ENCODE results near the gene VGLL2. TPM values are rescaled to one million over a fixed set of nuclear protein-coding genes. Genes with fewer than 3 reads are reported as not detected.

Gene VGLL2
- total RNA-seq, 2 experiments from 2014 or later = not detected

GRCh38 chr6:117275205-117275604, 9.8 kb downstream of the VGLL2 start:
- Mint-ChIP-seq H3K27me3 (peaks cover 56% of the 10 kb centered on the region), H3K27ac (no peak overlapping the region), H3K4me1 (no peaks in the 10 kb centered on the region), H3K36me3 (ENCODE audit: low read depth) (no peaks in the 10 kb centered on the region), H3K9me3 (no peaks in the 10 kb centered on the region), H3K4me3 (no peak overlapping the region)
- CTCF ChIA-PET = no interaction called here
- DNase-seq = no peak
- POLR2A ChIA-PET = no interaction called here

GRCh38 chr6:117275711-117276110, 10.4 kb downstream of the VGLL2 start:
- Mint-ChIP-seq H3K27ac (no peak overlapping the region), H3K36me3 (ENCODE audit: low read depth) (no peaks in the 10 kb centered on the region), H3K9me3 (no peaks in the 10 kb centered on the region), H3K4me1 (no peaks in the 10 kb centered on the region), H3K27me3 (peaks cover 53% of the 10 kb centered on the region), H3K4me3 (no peak overlapping the region)
- no peak for DNase-seq
- ChIA-PET CTCF (no interaction called here), POLR2A (no interaction called here)

- Mint-ChIP-seq H3K4me1 (no peaks in the 10 kb centered on the region), H3K27me3 (peaks cover 47% of the 10 kb centered on the region), H3K36me3 (ENCODE audit: low read depth) (no peaks in the 10 kb centered on the region), H3K9me3 (no peaks in the 10 kb centered on the region), H3K4me3 (no peak overlapping the region), H3K27ac (no peak overlapping the region)
- DNase-seq = no peak
- ChIA-PET POLR2A (no interaction called here), CTCF (no interaction called here)
Measured at GRCh38 chr6:117276778-117277316, 11.5 kb downstream of the VGLL2 start.

- DNase-seq = no peak
- no peaks in the 10 kb centered on the region for H3K4me1 Mint-ChIP-seq
- CTCF ChIA-PET = no interaction called here
- H3K36me3 Mint-ChIP-seq (ENCODE audit: low read depth) = no peaks in the 10 kb centered on the region
- POLR2A ChIA-PET = no interaction called here
- H3K27ac Mint-ChIP-seq = no peak overlapping the region
- no peak overlapping the region for H3K4me3 Mint-ChIP-seq
- H3K9me3 Mint-ChIP-seq = no peaks in the 10 kb centered on the region
- peaks cover 12% of the 10 kb centered on the region for H3K27me3 Mint-ChIP-seq
Measured at GRCh38 chr6:117280922-117281321, 15.6 kb downstream of the VGLL2 start.

- POLR2A ChIA-PET = no interaction called here
- CTCF ChIA-PET = interaction anchor here (0.6 kb wide), 1 partner anchor 56 kb away, joined by 5 read pairs; no protein-coding TSS in a partner anchor
- Mint-ChIP-seq H3K27ac (no peak overlapping the region), H3K4me1 (no peaks in the 10 kb centered on the region), H3K9me3 (no peaks in the 10 kb centered on the region), H3K4me3 (no peak overlapping the region), H3K36me3 (ENCODE audit: low read depth) (no peaks in the 10 kb centered on the region), H3K27me3 (peaks cover 6% of the 10 kb centered on the region)
- no peak for DNase-seq
Measured at GRCh38 chr6:117288083-117288715, 22.8 kb downstream of the VGLL2 start.

GRCh38 chr6:117290173-117290846, 25.0 kb downstream of the VGLL2 start:
- Mint-ChIP-seq H3K27ac (no peak overlapping the region), H3K27me3 (peaks cover 8% of the 10 kb centered on the region), H3K4me1 (no peaks in the 10 kb centered on the region), H3K36me3 (ENCODE audit: low read depth) (no peaks in the 10 kb centered on the region), H3K4me3 (no peak overlapping the region), H3K9me3 (no peaks in the 10 kb centered on the region)
- DNase-seq = no peak
- POLR2A ChIA-PET = no interaction called here
- CTCF ChIA-PET = no interaction called here

- ChIA-PET CTCF (no interaction called here), POLR2A (no interaction called here)
- Mint-ChIP-seq H3K27me3 (no peaks in the 10 kb centered on the region), H3K27ac (no peak overlapping the region), H3K4me1 (no peaks in the 10 kb centered on the region), H3K36me3 (ENCODE audit: low read depth) (no peaks in the 10 kb centered on the region), H3K4me3 (no peak overlapping the region), H3K9me3 (no peaks in the 10 kb centered on the region)
- DNase-seq = no peak
Measured at GRCh38 chr6:117298941-117299340, 33.6 kb downstream of the VGLL2 start.

- POLR2A ChIA-PET = no interaction called here
- no peaks in the 10 kb centered on the region for H3K4me1 Mint-ChIP-seq
- no peaks in the 10 kb centered on the region for H3K9me3 Mint-ChIP-seq
- H3K27ac Mint-ChIP-seq = no peak overlapping the region
- no peaks in the 10 kb centered on the region for H3K27me3 Mint-ChIP-seq
- DNase-seq = no peak
- CTCF ChIA-PET = interaction anchor here (0.8 kb wide), 1 partner anchor 12 kb away, joined by 3 read pairs; no protein-coding TSS in a partner anchor
- no peaks in the 10 kb centered on the region for H3K36me3 Mint-ChIP-seq (ENCODE audit: low read depth)
- H3K4me3 Mint-ChIP-seq = no peak overlapping the region
Measured at GRCh38 chr6:117303323-117303722, 38.0 kb downstream of the VGLL2 start.

- H3K9me3 Mint-ChIP-seq = no peaks in the 10 kb centered on the region
- ChIA-PET CTCF (no interaction called here), POLR2A (no interaction called here)
- H3K4me3 Mint-ChIP-seq = no peak overlapping the region
- no peak for DNase-seq
- H3K27ac Mint-ChIP-seq = no peak overlapping the region
- H3K4me1 Mint-ChIP-seq = no peaks in the 10 kb centered on the region
- H3K27me3 Mint-ChIP-seq = no peaks in the 10 kb centered on the region
- H3K36me3 Mint-ChIP-seq (ENCODE audit: low read depth) = no peaks in the 10 kb centered on the region
Measured at GRCh38 chr6:117304446-117304845, 39.1 kb downstream of the VGLL2 start.

- Mint-ChIP-seq H3K27ac (no peak overlapping the region), H3K4me1 (no peaks in the 10 kb centered on the region), H3K27me3 (no peaks in the 10 kb centered on the region), H3K4me3 (no peak overlapping the region), H3K36me3 (ENCODE audit: low read depth) (no peaks in the 10 kb centered on the region), H3K9me3 (no peaks in the 10 kb centered on the region)
- DNase-seq = no peak
- ChIA-PET CTCF (no interaction called here), POLR2A (no interaction called here)
Measured at GRCh38 chr6:117306227-117306790, 41.0 kb downstream of the VGLL2 start.

GRCh38 chr6:117307655-117308054, 42.3 kb downstream of the VGLL2 start:
- ChIA-PET CTCF (no interaction called here), POLR2A (no interaction called here)
- Mint-ChIP-seq H3K9me3 (no peaks in the 10 kb centered on the region), H3K27me3 (no peaks in the 10 kb centered on the region), H3K4me3 (no peak overlapping the region), H3K27ac (no peak overlapping the region), H3K36me3 (ENCODE audit: low read depth) (no peaks in the 10 kb centered on the region), H3K4me1 (no peaks in the 10 kb centered on the region)
- no peak for DNase-seq

GRCh38 chr6:117309069-117309468, 43.7 kb downstream of the VGLL2 start:
- H3K9me3 Mint-ChIP-seq = no peaks in the 10 kb centered on the region
- H3K4me1 Mint-ChIP-seq = no peaks in the 10 kb centered on the region
- no peak overlapping the region for H3K4me3 Mint-ChIP-seq
- POLR2A ChIA-PET = no interaction called here
- H3K27me3 Mint-ChIP-seq = no peaks in the 10 kb centered on the region
- no peaks in the 10 kb centered on the region for H3K36me3 Mint-ChIP-seq (ENCODE audit: low read depth)
- CTCF ChIA-PET = no interaction called here
- H3K27ac Mint-ChIP-seq = no peak overlapping the region
- no peak for DNase-seq

GRCh38 chr6:117309611-117310010, 44.3 kb downstream of the VGLL2 start:
- H3K27me3 Mint-ChIP-seq = no peaks in the 10 kb centered on the region
- no peaks in the 10 kb centered on the region for H3K4me1 Mint-ChIP-seq
- no peak overlapping the region for H3K27ac Mint-ChIP-seq
- H3K4me3 Mint-ChIP-seq = no peak overlapping the region
- H3K9me3 Mint-ChIP-seq = no peaks in the 10 kb centered on the region
- ChIA-PET CTCF (no interaction called here), POLR2A (no interaction called here)
- DNase-seq = no peak
- H3K36me3 Mint-ChIP-seq (ENCODE audit: low read depth) = no peaks in the 10 kb centered on the region

GRCh38 chr6:117311310-117311709, 46.0 kb downstream of the VGLL2 start:
- H3K27me3 Mint-ChIP-seq = no peaks in the 10 kb centered on the region
- H3K27ac Mint-ChIP-seq = no peak overlapping the region
- no peak for DNase-seq

More at GRCh38 chr6:117311310-117311709, 46.0 kb downstream of the VGLL2 start:
- Mint-ChIP-seq H3K4me3 (no peak overlapping the region), H3K9me3 (no peaks in the 10 kb centered on the region), H3K4me1 (no peaks in the 10 kb centered on the region), H3K36me3 (ENCODE audit: low read depth) (no peaks in the 10 kb centered on the region)
- ChIA-PET POLR2A (no interaction called here), CTCF (no interaction called here)
